Measurements from ENCODE around the gene KIAA1210. TPM values are rescaled to one million over a fixed set of nuclear protein-coding genes. Genes with fewer than 3 reads are reported as not detected.

The KIAA1210 gene
- total RNA-seq, 1 experiment from 2014 or later = not detected

DNA sequence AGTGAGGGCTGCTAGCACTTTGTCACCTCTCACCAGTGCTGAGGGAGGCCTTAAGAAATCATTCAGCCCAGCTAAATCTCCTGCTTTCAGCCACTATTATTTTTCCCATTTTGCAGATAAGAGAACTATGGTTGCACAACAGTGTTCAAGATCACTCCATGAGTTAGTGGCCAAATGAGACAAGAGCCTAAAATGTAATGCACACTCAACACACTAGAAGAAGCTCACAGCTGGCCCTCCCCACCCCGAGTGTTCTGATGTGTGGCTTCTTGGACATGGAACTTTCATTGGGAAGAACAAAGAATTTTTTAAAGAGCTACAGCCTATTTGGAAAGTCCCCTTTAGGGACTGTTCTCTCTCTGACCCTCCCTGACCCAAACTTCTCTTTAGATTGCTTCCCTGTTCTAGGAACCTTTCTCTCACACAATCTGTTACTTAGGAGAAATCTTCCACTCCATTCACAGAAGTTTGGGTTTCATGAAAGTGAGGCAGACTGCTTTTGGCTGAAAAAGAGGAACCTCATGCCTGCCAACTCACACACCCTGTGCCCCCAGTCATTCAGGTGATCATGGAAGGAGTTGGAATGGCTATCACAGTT, 98.8 kb downstream of the KIAA1210 start:
- no peaks in the 10 kb centered on the region for H3K79me2 ChIP-seq (ENCODE audit: low read depth)
- no peaks in the 10 kb centered on the region for H3K9me2 ChIP-seq (ENCODE audit: insufficient read depth)
- H3K27me3 ChIP-seq (ENCODE audit: insufficient read depth, low read depth) = no peaks in the 10 kb centered on the region
- H3F3A ChIP-seq (ENCODE audit: insufficient read depth, low read depth) = no peaks in the 10 kb centered on the region; the same call in 1 of the 2 replicates
- no peak for DNase-seq
- TF ChIP-seq, protein P1, sequence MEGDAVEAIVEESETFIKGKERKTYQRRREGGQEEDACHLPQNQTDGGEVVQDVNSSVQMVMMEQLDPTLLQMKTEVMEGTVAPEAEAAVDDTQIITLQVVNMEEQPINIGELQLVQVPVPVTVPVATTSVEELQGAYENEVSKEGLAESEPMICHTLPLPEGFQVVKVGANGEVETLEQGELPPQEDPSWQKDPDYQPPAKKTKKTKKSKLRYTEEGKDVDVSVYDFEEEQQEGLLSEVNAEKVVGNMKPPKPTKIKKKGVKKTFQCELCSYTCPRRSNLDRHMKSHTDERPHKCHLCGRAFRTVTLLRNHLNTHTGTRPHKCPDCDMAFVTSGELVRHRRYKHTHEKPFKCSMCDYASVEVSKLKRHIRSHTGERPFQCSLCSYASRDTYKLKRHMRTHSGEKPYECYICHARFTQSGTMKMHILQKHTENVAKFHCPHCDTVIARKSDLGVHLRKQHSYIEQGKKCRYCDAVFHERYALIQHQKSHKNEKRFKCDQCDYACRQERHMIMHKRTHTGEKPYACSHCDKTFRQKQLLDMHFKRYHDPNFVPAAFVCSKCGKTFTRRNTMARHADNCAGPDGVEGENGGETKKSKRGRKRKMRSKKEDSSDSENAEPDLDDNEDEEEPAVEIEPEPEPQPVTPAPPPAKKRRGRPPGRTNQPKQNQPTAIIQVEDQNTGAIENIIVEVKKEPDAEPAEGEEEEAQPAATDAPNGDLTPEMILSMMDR (conservative IDR thresholded peaks at IDR 0.05) = no peak
- TF ChIP-seq EZH2 (IDR thresholded peaks at IDR 0.05; ENCODE audit: low read depth) = no peak
- intact Hi-C loops (cut with micrococcal nuclease; ENCODE audit: unreplicated experiment) = no loop called here
- H3K4me1 ChIP-seq (replicated peaks; ENCODE audit: insufficient read depth) = no peaks in the 10 kb centered on the region
- ChIA-PET CTCF (no interaction called here), POLR2A (ENCODE audit: unreplicated experiment) (interaction anchor here (0.9 kb wide), 1 partner anchor 14 kb away, joined by 3 read pairs; no protein-coding TSS in a partner anchor)
- no TSS peak for BruUV-seq (replicated peaks)
- no peak overlapping the region for H3K4me2 ChIP-seq
- H4K20me1 ChIP-seq (ENCODE audit: insufficient read depth) = no peaks in the 10 kb centered on the region
- H3K27ac ChIP-seq = no peak overlapping the region
- H2AFZ ChIP-seq = no peak overlapping the region
- no peaks in the 10 kb centered on the region; the same call in 1 of the 2 replicates for H3K9me3 ChIP-seq (ENCODE audit: insufficient read depth, low read depth)
- H3K4me3 ChIP-seq = no peak overlapping the region
- H3K36me3 ChIP-seq (ENCODE audit: low read depth) = no peaks in the 10 kb centered on the region

Other genes with a start within 250 kb of the KIAA1210 start
- 6.3 and 8.7 TPM in 2 replicates for gene LONRF3, start 153.2 kb downstream of the KIAA1210 start, total RNA-seq (2021)
- not detected in 2 replicates for gene CT47C1, start 54.8 kb downstream of the KIAA1210 start, total RNA-seq (2021)
- 133 and 204 TPM in 2 replicates for gene PGRMC1, start 108.5 kb upstream of the KIAA1210 start, total RNA-seq (2021)

Measured in PC-9 (cell line).